HG02885 (cell line): ENCODE data around the gene MSL2.
"Not testable (repeated sequence)": the region's sequence is repeated elsewhere in the genome, so short reads cannot be mapped to it uniquely, and the experiment has no call there.

Experiments
- ATAC-seq: cut with Tn5 transposase; IDR thresholded peaks from one replicate; pipeline ENCODE4 v1.9.1; 2021; ENCODE audit warnings: mild to moderate bottlenecking; ENCODE audit not compliant: unreplicated experiment, poor library complexity

Gene MSL2, protein sequence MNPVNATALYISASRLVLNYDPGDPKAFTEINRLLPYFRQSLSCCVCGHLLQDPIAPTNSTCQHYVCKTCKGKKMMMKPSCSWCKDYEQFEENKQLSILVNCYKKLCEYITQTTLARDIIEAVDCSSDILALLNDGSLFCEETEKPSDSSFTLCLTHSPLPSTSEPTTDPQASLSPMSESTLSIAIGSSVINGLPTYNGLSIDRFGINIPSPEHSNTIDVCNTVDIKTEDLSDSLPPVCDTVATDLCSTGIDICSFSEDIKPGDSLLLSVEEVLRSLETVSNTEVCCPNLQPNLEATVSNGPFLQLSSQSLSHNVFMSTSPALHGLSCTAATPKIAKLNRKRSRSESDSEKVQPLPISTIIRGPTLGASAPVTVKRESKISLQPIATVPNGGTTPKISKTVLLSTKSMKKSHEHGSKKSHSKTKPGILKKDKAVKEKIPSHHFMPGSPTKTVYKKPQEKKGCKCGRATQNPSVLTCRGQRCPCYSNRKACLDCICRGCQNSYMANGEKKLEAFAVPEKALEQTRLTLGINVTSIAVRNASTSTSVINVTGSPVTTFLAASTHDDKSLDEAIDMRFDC

GRCh38 chr3:136196064-136196400, at the start of gene MSL2:
TSS of gene MSL2 (minus strand) at chr3:136196335. CDS start at chr3:136195113, 1,222 bp downstream.
- peak; percentile 30 for ATAC-seq

- no peak for ATAC-seq
Observed at GRCh38 chr3:136245691-136246090, 49.6 kb upstream of the MSL2 start.

DNA sequence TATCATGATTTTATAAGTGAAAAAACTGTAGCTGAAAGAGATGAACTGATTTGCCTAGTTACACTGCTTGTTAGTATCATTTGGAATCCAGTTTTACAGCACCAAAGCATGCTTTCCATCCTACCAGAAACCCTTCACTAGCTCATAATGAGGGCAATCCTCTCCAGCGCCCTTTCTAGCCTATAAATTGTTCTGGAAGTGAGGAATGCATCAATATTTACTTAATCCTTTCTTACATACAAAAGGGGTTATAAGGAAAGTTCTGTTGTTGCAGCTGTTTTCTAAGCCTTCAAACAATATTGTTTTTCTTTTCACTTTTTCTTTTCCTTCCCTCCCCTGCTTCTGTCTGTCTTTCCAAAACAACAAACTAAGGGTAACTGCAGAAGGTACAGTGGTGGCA, 43.0 kb upstream of the MSL2 start:
- ATAC-seq: no peak

DNA sequence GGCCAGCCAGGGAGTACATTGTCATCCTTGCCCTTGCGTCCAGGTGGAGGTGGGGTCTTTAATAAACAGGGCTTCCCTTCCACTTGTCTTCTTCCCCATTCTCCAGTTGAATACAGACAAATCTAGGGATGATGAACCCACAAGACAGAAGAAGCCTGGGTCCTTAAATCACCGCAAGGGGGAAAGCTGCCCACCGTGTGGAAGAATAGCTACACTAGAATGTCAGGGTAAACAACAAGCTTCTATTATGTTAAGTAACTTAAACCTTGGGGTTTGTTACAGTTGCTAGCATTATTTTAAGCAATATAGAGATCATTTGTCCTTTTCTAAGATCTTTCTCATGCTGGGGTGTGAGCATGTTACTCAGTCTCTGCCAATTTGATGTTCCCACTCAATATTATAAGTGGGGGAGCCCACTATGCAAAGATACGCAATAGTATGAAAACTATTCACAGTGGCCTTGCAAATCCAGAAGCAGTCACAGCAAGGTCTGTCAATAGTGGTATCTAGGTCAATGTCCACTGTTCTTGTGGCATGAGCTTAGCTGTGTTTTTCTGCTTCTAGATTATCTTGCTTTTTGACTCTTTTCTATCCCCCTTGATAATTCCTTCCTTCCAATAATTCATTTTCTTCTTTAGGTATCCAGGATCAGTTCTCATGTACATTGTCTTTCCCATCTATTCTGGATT, 42.0 kb upstream of the MSL2 start:
- ATAC-seq: no peak

DNA sequence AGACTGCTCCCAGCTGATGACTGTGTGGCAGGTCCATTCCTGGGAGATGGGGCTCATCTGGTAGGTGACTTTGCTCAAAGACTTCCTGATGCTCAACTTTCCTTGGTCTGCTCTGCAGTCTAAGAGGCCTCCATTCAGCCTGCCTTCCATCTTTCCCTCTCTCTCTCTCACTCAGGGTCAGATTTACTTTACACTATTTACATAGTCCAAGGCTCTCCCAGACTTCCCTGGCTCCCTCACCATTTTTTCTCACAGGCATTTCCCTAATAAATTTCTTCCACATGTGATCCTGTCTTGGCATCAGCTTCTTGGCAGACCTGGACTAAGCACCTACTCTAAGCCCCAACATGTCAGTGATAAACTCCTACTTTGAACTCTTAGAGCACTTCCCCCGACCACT, 41.0 kb upstream of the MSL2 start:
- no peak for ATAC-seq

GRCh38 chr3:136236109-136236508, 40.0 kb upstream of the MSL2 start:
- no peak for ATAC-seq

DNA sequence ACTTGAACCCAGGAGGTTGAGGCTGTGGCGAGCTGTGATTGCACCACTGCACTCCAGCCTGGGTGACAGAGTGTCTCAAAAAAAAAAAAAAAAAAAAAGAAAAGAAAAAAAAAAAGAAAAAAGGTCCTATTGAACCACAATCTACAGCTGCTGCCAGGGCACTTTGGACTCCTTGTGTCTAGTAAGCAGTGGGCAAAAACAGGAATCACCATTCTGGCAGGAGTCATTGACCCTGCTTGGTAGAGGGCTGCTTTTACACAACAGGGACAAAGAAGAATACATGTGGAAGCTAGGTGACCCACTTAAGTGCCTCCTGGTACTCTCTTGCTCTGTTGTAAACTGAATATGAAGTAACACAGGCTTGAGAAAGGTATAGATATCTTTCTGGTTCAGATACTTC, 39.4 kb upstream of the MSL2 start:
- ATAC-seq: no peak

DNA sequence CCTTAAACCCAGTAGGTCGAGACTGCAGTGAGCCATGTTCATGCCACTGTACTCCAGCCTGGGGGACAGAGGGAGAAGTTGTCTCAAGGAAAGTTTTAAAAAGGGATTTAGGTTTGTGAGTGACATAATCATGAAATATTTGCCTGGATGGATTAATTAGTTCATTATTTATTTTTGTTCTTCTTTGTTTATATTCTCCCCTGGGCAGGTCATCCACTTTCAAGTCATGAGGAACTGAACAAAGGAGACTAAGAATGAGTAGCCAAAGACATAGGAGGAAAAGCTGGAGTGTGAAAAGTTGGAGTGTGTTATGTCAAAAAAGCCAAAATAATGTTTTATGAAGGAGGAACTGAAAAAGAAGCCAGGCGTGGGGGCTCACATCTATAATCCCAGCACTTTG, 36.3 kb upstream of the MSL2 start:
- no peak for ATAC-seq

DNA sequence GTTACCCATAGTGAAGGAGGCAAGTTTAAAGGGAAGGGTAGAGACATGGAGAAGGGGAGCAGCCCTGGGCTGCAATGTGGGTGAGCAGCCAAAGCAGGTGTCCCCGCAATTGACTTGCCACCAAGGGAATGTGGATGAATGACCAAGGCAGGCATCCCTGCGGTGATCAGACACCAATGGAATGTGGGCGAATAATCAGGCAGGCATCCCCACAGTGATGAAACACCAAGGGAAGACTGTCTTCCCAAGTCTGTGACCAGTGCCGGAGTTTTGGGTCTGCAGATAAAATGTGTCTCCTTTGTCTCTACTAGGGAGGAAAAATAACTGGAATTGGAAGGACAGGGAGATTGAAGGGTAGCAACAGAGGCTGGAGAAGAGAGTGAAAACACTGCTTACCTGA, 26.6 kb upstream of the MSL2 start:
- not testable (repeated sequence) for ATAC-seq

GRCh38 chr3:136211547-136211946, 15.4 kb upstream of the MSL2 start:
- ATAC-seq: no peak

GRCh38 chr3:136209921-136210320, 13.8 kb upstream of the MSL2 start:
- ATAC-seq: no peak

GRCh38 chr3:136207489-136208115, 11.5 kb upstream of the MSL2 start:
- ATAC-seq: no peak

DNA sequence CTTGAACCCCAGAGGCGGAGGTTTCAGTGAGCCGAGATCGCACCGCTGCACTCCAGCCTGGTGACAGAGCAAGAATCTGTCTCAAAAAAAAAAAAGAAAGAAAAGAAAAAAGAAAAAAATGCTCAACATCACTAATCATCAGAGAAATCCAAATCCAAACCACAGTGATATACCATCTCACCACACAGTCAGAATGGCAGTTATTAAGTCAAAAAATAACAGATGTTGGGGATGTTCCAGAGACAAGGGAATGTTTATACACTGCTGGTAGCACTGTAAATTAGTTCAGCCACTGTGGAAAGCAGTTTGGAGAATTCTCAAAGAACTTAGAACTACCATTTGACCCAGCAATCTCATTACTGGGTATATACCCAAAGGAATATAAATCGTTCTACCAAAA, 3.1 kb upstream of the MSL2 start:
- not testable (repeated sequence) for ATAC-seq

DNA sequence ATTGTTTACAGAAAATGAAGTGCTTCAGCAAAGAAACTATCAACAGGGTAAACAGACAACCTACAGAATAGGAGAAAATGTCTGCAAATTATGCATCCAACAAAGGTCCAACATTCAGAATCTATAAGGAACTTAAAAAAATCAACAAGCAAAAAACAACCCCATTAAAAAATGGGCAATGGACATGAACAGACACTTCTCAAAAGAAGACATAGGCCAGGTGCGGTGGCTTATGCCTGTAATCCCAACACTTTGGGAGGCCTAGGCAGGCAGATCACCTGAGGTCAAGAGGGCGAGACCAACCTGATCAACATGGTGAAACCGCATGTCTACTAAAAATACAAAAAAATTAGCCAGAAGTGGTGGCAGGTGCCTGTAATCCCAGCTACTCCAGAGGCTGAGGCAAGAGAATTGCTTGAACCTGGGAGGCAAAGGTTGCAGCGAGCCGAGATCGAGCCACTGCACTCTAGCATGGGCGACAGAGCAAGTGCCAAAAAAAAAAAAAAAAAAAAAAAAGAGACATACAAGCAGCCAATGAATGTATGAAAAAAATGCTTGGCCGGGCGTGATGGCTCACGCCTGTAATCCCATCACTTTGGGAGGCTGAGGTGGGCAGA, 2.4 kb upstream of the MSL2 start:
- ATAC-seq: not testable (repeated sequence)

DNA sequence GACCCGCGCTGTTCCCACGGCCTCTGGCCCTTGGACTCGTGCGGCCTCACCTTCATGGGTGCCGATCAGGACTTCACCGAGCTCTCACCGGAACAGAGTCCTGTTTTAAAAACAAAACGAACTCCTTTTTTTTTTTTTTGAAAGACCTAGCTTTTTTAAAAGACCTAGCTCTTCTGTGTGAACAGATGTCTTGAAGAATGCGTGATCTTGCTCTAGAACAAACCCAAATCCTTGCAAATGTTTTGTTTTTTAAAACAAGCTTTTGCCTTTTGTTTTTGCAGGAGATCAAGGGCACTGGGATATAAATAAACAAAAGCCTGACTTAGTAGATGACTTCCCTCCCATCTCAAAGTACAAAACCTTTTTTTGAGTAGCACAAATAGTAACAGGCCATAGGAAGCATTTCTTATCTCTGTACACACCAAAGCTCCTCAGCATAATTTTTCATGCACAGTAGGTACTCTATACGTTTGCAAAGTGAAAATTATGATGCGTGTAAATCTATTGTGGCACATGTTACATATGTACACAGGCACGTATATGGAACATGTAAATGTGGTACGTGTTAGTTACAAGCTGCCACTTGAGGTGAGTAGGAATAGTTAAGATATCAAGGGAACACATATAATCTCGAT, 1.1 kb upstream of the MSL2 start:
- no peak for ATAC-seq

DNA sequence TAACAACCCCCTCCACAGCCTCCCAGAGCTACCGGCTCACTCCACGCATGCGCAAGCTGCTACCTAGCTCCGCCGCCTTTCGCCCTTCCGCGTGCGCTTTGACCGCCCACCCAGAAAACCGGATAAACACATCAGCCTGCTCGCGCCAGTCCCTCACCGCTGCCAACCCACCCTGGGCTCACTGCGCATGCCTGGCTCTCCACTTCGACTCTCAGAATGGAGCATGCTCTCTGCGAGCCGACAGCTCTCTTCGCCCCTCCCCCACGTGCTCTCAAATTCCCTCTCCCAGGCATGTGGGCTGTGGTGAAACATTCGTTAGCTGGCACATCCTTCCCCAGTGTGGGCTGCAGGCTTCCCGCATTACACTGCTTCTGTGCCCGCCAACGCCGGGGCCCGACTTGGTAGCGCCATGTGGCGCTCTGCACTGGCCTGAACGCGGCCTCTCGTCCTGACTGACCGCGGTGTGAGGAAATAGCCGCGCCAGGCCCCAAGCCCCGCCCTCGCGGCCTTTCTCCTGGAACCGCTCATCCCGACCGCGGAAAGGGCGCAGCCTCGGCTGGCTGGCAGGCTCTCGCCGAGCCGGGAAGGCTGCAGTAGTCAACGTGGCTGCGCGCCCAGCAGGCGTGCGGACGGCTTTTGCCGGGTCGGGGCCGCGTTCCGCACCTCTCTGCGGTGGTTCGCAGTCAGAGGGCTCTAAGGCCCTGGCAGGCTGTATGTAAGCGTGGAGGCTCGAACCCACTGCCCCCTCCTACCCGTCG, 445 bp upstream of the MSL2 start:
- ATAC-seq: peak; percentile 72

- ATAC-seq: peak; percentile 36
Observed at GRCh38 chr3:136195258-136196063, 674 bp downstream of the MSL2 start.

GRCh38 chr3:136194409-136195257, 1.5 kb downstream of the MSL2 start:
- ATAC-seq: no peak
